ENCODE measurements around the gene ERBB2.
"Not testable (repeated sequence)": the region's sequence is repeated elsewhere in the genome, so short reads cannot be mapped to it uniquely, and the experiment has no call there.

The ERBB2 gene

GRCh38 chr17:39730095-39730921, 30.4 kb downstream of the ERBB2 start, which contains the start of gene MIEN1:
Gene MIEN1 (minus strand): TSS chr17:39730532. CDS start chr17:39730495, 37 bp downstream.
- DNase-seq, result peak; percentile 58

DNA sequence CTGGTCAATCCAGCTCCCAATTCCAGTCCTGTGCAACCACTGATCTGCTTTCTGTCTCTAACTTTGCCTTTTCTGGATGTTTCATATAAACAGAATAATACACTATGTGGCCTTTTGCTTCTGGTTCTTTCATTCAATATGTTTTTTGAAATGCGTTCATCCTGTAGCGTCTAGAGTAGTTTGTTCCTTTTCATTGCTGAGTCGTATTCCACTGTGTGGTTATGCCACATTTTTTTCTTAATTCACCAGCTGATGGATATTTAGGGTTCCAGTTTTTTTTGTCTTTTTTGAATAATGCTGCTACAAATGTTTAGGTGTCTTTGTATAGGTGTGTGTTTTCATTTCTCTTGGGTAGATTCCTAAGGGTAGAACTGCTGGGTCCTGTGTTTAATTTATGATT, 32.7 kb downstream of the ERBB2 start:
- DNase-seq, result no peak

GRCh38 chr17:39735882-39736281, 36.0 kb downstream of the ERBB2 start:
- DNase-seq, result no peak

- DNase-seq, result no peak
Measured at GRCh38 chr17:39736319-39737165, 36.7 kb downstream of the ERBB2 start.

GRCh38 chr17:39737206-39737759, 37.4 kb downstream of the ERBB2 start:
- DNase-seq, result no peak

GRCh38 chr17:39737760-39738567, 38.1 kb downstream of the ERBB2 start, which contains the start of gene GRB7:
Gene GRB7 (plus strand): TSS chr17:39737938. CDS start chr17:39742302, 4,364 bp downstream.
- DNase-seq, result peak; percentile 67

DNA sequence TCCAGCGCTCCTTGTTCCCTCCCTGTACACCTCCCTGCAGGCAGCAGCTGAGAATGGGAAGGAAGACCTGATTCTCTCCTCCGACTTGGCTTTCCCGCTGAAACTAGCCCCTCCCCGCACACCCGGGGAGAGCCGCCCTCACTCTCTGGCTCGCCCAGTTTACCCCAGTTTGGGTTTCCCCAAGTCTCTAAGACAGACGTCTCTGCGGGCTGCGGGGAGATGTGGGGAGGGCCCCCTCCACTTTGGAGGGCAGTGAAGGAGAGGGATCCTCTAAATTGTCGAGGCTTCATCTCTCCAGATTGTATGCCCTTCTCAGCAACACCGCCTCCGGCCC, 38.7 kb downstream of the ERBB2 start:
- no peak for DNase-seq

DNA sequence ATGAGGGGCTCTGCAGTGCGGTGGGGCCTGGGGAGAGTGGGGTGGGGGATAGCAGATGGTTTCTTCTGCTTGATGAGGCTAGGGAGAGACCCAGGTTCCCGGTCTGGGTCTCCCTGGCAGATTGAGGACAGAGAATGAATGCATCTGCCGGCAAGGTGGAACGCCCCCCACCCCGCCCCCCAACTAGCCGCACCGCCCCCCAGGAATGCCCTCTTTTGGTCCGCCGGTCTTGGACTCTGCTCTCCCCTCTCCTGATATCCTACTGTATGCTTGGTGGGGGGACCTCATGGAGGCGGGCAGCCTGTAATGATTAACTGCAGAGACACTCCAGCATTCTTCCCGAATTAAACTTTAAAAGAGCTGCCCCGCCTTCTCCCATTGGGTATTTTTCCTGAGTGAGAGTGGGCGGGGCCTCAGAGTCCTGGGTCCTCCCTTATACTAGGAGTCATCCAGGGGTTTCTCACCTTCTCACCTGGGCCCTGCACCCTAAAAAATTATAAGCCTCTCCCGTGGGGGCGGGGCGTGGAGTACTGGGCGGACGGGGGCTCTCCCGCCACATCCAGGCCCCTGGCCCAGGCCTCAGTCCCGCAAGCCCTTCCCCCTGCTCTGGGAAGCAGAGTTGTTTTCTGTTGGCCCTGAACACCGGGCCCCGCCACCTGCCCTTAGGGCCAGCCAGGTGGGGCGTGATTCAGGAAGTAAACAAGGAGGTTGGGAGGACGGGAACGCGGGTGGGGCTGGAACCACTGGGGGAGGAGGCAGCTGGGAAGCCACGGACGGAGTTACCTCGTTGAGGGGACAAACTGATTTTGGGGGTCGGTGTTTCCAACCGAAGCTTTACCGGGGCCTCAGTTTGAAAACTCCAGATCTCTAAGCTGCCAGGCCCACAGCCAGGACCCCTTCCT, 39.4 kb downstream of the ERBB2 start:
- DNase-seq, result peak; percentile 27

- DNase-seq, result no peak
Measured at GRCh38 chr17:39739885-39740356, 40.1 kb downstream of the ERBB2 start.

GRCh38 chr17:39740357-39741111, 40.7 kb downstream of the ERBB2 start:
- no peak for DNase-seq

- DNase-seq, result no peak
Measured at GRCh38 chr17:39742126-39742855, 42.4 kb downstream of the ERBB2 start.

- no peak for DNase-seq
Measured at GRCh38 chr17:39742856-39743436, 43.1 kb downstream of the ERBB2 start.

- DNase-seq, result no peak
Measured at GRCh38 chr17:39744075-39744835, 44.4 kb downstream of the ERBB2 start.

DNA sequence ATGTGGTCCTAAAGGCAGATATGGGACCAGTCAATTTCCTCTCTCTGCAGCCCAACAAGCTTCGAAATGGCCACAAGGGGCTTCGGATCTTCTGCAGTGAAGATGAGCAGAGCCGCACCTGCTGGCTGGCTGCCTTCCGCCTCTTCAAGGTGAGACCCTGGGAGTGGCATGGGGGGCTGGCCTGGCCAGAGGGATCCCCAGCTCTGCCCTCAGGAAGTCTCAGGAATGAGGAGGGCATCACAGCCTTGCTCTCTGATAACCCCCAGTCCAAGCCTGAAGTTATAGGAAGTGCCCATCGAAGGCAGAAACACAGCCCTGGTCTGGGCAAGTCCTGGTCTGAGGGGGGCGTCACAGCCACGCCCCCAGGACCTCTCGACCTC, 45.0 kb downstream of the ERBB2 start:
- DNase-seq, result no peak

- DNase-seq, result no peak
Measured at GRCh38 chr17:39745335-39746144, 45.7 kb downstream of the ERBB2 start.

- DNase-seq, result no peak
Measured at GRCh38 chr17:39746145-39746461, 46.2 kb downstream of the ERBB2 start.

GRCh38 chr17:39747745-39748144, 47.9 kb downstream of the ERBB2 start:
- no peak for DNase-seq

DNA sequence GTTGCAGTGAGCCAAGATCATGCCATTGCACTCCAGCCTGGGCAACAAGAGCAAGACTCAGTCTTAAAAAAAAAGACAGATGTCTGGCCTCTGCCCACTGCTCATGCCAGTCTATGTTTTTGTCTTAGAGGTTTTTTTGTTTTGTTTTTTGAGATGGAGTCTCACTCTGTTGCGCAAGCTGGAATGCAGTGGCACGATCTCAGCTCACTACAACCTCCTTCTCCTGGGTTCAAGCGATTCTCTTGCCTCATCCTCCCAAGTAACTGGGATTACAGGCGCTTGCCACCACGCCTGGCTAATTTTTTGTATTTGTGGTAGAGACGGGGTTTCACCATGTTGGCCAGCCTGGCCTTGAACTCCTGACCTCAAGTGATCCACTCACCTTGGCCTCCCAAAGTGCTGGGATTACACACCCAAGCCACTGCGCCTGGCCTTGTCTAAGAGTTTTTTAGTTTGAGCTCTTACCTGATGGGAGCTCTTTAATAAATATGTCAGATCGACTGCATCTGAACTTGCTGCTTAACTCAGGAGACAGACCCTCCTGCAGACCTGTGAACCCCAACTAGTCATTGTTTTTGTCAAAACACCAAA, 48.7 kb downstream of the ERBB2 start:
- not testable (repeated sequence) for DNase-seq
